ENCODE measurements around the gene PRDM11.
"Not testable (repeated sequence)": the region's sequence is repeated elsewhere in the genome, so short reads cannot be mapped to it uniquely, and the experiment has no call there.

The PRDM11 gene

DNA sequence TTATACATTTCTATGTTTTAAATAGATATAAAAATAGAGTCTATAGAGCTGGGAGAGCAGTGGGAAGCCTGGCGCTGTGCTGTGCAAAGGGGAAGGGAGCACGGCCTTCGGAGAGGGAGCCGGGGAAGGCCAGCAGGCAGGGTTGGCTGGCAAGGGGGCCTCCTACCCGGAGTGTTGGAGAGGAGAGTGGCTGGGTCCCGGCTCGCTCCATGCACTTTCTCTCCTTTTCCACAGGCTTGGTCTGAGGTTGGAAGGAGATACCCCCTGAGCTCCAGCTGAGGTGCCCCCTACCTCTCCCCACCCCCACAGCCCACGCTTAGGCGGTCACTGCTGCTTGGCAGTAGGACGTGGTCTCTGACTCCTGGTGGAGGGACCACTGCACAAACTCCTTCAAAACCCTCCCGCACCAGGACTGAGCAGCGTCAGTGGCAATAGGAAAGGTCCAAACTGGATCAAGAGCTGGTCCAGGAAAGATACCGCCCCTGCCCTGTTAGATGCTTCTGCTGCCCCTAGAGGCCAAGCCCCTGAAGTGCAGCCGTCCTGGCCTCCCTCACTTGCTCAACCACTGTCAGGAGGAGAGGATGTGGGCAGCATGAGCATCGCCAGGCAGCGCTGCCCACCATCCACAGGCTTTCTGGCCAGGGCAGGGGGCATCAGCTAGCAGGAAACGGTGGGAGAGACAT lies 86.8 kb downstream of the PRDM11 start:
- DNase-seq (ENCODE audit: low spot score): peak; percentile 83

DNA sequence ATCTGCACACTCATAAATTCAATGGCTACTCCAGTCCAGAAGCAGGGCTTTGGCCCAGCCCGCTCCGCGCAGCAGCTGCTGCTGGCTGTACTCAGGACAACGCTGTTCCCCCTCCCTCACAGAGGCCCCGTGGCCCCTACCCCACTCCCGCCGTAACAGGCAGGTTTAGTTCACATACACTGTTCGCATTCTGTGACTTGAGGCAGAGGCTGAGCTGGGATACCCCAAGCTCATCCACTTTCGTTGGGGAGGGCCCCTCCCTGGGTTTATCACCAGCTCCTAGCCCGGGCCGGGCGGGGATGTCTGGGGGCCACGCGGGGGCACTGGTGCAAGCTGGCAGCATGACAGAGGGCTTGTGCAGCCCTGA lies 87.3 kb downstream of the PRDM11 start:
- DNase-seq (ENCODE audit: low spot score): no peak

DNA sequence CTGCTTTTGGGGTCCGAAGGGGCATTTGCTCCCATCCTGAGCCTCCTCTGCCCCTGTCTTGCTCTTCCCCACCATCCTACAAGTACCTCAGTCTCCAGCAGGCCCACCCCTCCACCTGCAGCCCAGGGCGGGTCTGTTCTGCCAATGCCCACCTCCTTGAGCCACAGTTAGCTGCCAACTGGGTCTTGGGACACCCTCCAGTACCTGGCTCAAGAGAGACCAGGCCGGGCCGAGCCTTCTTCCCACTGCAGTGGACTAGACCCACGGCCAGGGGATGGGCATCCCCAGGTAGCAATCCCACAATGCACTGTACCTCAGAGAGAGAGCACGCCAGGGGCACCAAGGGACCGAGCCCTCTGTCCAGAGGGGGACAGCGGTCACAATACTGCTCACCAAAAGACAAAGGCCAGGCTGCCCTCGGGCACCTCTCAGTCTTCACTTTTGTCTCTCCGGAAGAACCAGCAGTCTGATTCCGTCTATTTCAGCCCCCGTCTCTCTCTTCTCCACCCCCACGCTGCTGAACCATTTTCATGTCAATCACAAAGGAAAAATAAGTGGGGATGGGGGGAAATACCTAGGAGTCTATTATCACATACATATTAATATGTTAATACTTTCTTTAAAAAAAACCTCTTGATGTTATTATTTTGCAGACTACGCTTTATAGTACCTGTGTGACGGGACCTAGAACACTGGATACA lies 88.0 kb downstream of the PRDM11 start:
- DNase-seq (ENCODE audit: low spot score): no peak

DNA sequence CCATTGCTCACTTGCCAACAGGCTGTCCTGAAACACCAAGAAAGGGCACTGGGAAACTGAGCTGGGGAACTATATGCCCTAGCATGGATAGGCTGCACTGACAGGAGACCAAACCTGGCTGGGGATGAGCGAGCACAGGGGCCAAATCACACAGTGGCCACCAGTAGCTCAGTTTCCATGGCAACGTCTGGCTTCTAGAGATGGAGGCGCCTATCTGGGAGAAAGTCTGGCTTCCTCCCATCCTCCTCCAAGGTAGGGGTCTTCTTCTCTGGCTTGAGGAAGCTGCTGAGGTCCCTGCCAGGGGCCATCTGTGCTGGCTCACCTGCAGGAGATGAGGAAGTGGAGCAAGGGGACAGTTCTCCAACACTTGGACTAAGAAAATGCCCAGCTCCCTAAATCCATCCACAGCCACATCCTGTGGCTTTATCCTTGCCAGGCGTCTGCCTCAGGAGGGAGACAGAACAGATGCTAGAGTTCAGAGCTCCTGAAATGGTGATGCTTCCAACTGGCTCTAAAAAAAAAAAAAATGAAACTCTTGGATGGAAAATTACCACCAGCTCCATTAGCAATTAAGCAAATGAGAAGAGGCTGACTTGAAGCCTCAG lies 91.4 kb downstream of the PRDM11 start:
- no peak for DNase-seq (ENCODE audit: low spot score)

DNA sequence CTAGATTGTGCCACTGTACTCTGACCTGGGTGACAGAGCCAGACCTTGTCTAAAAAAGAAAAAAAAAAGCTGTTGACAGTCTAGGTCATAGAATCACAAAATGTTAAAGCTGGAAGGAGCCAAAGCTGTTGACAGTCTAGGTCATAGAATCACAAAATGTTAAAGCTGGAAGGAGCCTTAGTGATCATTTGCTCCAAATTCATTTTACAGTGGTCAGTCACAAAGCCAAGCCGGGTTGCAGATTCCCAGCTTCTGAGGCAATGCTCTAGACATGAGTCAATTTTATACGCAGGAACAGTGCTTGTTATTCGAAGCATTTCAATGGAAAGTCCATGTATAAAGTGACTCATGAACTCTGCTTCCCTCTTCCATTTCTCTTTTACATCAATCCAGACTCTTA lies 92.3 kb downstream of the PRDM11 start:
- DNase-seq (ENCODE audit: low spot score): no peak

DNA sequence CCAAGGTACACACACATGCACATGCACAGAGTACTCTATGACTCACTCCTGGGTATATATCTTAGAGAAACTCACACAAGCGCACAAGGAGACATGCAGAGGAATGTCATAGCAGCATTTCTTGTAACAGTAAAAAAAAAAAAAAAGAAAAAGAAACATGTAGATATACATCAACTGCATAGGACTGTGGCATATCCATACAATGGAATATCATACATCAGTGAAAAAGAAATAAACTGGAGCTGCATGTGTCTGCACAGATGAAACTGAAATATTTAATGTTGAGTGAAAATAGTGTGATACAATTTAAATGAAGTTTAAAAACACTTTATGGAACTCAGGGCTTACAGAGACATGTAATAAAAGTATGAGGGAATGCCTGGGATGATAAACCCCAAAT lies 93.3 kb downstream of the PRDM11 start:
- DNase-seq (ENCODE audit: low spot score): no peak

DNA sequence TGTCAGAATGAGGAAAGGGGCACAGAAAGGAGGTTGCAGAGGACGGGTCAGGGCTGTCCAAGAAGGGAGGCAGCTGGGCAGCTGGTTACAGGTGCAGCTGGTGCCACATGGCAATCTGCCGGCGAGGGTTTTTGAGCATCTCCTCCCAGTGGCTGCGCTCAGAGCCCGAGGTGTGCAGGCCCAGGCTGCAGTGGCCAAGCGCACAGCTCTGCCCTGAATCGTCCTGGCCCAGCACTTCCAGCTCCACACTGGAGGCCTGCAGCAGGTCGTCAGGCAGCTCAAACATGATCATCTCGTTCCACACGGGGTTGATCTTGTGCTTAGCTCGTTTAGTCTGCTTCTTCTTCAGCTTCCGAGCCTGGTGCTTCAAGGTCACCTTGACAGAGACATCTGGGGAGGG lies 97.5 kb downstream of the PRDM11 start:
- DNase-seq (ENCODE audit: low spot score): no peak

DNA sequence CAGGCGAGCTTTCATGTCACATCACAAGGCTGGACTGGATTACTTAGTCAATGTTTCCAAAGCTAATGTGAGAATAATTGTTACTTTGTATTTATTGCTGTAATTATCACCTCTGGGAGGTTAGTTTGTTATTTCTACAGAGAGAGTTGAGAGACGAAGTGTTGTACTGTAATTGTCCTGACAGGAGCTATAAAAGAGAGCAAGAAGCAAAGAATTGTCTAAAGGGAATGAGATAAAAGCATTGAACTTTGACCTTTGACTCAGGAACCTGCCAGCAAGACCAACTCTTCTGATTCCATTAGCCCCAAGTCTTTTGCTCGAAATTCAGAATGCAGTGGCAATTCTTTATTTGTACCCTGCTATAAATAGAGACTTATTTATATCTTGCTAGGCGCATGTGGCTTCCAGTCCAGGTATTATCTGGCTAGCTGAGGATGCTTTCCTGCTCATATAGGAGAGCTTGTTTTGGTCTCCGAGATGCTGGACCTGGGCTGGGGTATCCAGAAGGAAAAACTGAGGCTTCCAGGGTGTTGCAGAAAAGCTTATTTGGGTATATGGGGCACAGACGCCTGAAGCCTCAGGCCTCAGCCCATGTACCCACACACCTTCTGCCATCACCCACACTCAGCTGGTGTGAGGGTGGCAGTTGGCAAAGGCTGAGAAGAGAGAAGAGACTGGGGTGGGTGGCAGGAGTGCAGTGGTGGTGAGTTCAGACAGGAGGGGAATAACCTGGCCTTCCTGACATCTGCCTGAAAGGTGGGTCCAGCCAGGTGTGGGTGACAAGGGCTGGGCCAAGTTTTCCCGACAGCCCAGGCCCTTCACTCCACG lies 99.0 kb downstream of the PRDM11 start:
- no peak for DNase-seq (ENCODE audit: low spot score)

DNA sequence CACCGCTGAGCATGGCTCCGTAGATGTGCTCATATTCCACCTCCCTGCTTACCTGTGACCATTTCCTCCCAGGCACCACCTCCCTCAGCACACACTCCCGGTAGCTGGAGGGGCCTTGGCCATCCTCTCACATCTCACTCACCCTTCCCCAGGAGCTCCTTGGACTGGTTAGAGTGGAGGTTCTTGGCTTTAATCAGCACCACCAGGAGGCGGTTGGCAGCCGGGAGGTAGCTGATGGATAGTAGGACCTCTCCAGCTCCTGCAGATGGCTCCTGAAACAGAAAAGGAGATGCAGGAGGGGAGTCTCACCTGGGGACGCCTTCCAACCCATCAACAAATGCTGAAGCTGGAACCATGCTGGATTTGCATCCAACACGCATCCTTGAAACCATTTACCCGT lies 99.8 kb downstream of the PRDM11 start:
- no peak for DNase-seq (ENCODE audit: low spot score)

DNA sequence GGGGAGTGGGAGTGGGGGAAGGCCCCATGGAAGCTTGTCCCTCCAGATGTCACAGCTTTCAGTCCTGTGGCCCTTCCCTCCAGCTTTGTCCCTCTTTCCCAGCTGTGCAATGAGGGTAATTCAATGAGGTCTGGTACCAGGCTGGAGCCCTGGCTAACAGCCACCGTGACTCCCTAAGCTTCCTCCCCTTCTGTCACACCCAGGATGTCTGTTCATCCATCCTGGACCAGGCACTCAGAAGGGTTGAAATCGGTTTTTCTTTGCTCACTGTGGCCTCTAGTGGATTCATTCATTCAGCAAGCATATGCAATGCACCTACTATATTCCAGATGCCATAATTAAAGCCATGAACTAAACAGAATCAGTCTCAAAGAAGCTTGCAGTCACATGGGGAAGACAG lies 101.0 kb downstream of the PRDM11 start:
- DNase-seq (ENCODE audit: low spot score): no peak

DNA sequence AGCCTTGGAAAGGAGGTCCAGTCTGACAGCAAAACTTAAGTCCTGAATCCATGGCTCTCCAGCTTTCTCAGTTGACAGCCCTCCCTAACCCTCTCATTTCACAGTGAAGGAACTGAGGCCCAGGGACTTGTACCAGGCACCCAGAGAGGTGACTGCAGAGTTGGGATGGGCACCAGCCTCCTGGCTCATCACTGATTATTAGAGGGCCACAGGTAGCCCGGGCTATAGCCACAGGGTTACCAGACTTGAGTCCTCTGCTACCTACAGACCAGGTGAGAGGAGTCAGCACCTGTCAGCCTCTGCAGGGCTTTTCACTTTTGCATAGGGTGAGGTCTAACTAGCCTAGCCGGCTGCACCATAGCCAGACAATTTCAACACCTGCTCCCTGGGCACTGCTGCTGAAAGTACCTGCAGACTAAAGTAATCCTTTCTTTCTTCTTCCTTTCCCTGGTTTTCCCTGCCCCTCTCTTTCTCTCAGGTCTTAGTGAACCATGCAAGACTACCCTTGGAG lies 102.1 kb downstream of the PRDM11 start:
- DNase-seq (ENCODE audit: low spot score): no peak

DNA sequence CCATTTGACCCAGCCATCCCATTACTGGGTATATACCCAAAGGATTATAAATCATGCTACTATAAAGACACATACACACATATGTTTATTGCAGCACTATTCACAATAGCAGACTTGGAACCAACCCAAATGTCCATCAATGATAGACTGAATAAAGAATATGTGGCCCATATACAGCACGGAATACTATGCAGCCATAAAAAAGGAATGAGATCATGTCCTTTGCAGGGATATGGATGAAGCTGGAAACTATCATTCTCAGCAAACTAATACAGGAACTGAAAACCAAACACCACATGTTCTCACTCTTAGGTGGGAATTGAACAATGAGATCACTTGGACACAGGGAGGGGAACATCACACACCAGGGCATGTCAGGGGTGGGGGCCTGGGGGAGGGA lies 102.9 kb downstream of the PRDM11 start:
- not testable (repeated sequence) for DNase-seq (ENCODE audit: low spot score)

DNA sequence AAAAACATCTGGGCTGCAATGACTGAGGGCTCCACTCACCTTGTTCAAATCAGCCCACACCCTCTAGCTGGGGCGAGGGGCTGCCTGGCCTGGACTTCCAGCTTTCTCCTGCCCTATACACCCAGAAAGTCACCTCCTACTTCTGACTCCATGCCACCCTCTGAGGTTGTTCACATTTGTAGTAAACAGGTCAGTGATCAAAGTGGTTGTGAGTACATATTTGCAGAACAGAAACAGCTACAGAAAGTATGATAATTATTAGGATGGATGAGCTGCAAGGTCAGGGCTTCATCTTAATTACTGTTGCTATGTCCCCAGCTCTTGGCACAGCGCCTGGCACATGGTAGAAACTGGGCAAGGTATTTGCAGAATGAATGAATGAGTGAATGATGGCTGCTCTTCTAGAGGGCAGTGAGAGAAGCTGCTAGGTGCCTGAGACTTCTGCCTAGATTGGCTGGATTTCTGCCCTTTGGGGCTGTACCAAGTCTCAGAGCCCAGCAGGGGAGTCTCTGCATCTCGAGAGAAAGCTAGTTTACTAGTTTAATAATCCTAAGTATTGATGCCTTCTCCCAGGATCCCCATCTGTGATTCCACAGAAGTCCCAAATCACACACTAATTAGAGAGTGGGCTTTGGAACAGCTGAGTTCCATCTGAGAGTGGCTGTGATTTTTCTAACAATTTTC lies 103.7 kb downstream of the PRDM11 start:
- no peak for DNase-seq (ENCODE audit: low spot score)

DNA sequence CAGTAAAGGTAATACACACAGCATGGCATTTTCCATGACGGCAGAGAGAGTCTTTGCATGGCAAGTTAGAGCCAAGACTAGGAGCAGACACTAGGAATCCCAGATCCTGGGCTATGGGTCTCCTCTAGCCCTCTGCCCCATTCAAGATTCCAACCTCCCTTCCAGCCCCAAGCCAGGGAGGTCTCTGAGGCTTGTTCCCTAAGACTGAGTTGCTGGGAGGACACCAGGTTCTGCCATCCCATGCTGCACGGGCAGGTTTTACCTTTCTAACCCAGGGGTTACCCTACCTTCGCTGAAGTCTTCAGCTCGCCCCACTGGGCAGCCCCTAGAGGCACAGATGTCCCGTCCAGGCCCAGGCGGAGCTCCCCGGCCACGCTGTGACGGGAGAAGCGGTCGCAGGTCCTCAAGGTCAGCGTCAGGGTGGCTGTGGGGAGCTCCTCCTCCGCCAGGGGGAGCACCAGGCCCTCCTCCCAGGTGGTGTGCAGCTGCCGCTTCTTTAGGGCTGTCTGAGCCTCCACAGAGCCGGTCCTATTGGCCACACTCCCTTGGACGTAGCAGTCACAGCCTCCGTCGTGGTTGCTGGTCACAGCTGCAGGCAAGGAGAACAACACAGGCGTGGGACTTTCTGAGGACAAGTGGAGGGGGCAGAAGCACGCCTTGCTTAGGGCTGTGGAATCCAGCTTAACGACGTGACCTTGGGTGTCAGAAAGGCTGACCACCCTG lies 105.9 kb downstream of the PRDM11 start:
- peak; percentile 65 for DNase-seq (ENCODE audit: low spot score)

DNA sequence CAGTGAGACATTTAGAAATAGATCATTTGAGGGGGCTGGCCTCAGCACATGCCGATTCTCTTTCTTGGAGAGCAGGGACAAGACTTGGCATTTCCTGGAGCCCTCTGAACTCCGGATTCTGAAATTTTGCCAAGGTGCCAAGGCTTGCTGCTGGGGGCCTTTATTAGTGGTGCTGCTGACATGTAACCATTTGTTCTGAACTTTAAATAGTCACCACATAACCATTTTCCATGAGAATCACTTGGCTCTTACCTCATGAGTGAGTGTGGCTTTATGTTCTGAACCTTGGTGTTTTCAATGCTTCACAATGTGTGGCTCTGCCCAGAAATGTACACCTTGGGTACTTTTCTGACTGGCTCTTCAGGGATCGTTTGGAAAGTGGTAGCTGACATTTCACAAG lies 106.4 kb downstream of the PRDM11 start:
- no peak for DNase-seq (ENCODE audit: low spot score)

DNA sequence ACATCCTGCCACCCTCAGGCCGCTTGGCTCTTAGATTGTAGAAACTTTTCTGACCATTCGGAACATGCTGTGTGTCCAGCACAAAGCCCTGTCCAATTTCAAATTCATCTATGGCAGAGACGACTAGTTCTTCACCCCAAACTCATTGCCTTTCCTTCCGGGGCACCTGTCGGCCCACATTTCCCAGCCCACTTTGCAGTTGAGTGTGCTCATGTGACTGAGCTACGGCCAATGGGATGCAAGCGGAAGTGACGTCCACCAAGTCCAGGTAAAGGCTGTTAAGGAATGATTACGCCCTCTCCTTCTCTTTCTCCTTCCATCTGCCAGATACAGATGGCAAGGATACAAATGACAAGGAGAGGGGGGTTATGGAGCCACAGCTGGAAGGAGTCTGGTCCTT lies 107.2 kb downstream of the PRDM11 start:
- DNase-seq (ENCODE audit: low spot score): no peak

DNA sequence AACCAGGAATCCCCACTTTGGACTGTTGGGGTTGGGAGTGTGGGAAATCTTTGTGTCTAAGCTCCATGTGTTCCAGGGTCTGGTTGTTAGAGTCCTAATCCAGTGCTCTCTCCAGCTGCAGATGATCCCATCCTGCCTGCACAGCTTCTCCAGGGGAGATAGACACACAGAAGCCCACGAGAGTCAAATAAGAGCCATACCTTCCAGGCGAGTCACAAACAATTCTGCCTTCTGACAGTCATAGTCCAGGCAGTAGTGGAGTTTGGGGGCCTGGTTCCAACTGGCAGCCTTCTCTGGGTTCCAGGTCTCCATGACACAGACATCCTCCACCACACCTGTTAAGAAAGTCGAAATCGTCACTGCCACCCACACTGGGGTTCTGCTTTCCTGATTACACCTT lies 107.6 kb downstream of the PRDM11 start:
- DNase-seq (ENCODE audit: low spot score): no peak

DNA sequence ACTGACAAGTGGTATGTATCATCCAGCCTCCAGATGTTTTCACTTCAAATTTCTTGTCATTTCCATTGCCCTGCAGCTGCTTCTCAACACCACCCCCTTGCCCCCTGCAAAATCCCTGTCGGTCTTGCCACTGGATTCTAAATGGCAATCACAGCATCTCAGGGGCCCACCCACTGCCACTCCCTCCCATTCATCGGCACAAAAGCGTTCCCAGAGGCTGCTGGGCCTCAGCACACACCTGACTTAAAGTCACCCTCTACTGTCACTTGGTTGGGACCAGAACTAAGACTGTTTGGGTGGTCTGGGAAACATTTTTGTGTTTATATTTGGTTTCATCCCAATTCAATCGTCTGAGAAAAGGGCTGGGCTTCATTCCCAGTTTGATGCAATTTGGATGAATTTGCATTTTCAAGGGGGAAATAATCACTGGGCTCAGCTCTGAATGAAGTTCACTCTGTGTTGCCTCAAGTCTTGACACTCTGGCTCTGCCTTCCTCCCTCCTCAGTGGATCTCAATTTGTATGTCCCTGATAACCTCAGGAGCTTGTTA lies 112.6 kb downstream of the PRDM11 start:
- DNase-seq (ENCODE audit: low spot score): no peak

DNA sequence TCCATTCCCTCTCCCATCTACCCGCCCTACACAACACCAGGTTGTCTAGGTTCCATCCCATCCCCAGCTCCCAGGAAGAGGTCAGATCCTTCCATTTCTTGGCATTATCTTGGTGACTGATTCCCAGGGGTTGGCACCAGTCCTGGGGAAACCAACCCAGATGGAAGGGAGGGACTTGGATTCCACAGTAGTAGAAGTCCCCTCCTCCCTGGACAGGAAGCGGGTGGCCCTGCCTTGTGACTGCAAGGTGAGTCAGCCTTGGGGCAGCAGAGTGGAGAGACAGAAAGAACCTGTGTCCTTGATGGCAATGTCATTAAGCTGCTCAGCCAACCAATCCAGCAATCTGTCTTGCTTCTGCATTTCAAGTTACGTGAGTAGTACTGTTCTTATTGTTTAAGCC lies 113.2 kb downstream of the PRDM11 start:
- DNase-seq (ENCODE audit: low spot score): no peak

DNA sequence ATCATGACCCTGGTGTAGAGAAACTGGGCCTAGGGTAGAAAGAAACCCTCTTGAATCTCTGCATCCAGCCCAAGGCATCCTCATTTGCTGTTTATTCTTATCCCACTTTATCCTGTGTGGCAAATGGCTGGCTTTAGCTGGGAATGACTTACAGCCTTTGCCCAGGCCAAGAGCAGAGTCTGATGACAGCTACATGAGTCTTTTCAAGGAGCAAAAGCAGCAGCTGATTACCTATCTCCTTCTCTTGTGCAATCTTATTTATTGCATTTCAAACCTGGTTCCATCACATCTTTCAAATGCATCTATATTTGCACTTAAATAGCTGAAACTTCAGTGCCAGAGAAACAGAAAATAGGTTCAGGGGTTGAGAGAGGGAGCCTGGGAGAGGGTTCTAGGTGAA lies 113.6 kb downstream of the PRDM11 start:
- no peak for DNase-seq (ENCODE audit: low spot score)

DNA sequence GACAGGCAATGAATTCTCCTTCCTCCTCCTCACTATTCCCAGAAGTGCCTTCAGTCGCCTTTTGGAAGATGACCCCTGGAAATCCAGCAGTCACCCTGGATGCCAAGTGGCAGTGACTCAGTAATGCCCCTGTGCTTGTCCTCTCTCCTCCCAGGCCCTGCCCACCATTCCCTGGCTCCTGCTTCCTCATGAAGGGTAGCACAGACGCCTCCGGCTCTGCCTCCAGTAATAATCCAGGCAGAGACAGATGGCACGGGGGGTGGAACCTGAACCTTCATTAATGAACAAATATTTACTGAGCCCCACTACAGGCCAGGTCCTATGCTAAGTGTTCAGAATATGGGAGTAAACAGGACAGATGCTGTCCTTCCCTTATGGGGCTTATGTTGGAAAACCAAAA lies 116.5 kb downstream of the PRDM11 start:
- no peak for DNase-seq (ENCODE audit: low spot score)

Measured in germinal center (tissue), 1 donor.